ENCODE results near the gene POC1A.

DNA sequence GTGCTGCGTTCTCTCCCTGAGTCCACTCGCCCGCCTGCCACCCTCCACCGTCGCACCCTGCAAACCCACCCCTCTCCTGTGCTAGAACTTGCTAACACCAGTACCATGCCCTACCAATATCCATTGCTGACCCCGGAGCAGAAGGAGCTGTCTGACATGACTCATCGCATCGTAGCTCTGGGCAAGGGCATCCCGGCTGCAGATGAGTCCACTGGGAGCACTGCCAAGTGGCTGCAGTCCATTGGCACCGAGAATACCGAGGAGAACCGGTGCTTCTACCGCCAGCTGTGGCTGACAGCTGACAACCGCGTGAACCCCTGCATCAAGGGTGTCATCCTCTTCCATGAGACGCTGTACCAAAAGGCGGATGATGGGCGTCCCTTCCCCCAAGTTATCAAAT is 38.8 kb upstream of the POC1A start:
- TF ChIP-seq, protein P1, sequence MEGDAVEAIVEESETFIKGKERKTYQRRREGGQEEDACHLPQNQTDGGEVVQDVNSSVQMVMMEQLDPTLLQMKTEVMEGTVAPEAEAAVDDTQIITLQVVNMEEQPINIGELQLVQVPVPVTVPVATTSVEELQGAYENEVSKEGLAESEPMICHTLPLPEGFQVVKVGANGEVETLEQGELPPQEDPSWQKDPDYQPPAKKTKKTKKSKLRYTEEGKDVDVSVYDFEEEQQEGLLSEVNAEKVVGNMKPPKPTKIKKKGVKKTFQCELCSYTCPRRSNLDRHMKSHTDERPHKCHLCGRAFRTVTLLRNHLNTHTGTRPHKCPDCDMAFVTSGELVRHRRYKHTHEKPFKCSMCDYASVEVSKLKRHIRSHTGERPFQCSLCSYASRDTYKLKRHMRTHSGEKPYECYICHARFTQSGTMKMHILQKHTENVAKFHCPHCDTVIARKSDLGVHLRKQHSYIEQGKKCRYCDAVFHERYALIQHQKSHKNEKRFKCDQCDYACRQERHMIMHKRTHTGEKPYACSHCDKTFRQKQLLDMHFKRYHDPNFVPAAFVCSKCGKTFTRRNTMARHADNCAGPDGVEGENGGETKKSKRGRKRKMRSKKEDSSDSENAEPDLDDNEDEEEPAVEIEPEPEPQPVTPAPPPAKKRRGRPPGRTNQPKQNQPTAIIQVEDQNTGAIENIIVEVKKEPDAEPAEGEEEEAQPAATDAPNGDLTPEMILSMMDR (conservative IDR thresholded peaks at IDR 0.05; ENCODE audit: low read depth in 2 of 2): no peak
- no peak for TF ChIP-seq EZH2phosphoT487 (IDR thresholded peaks at IDR 0.05; ENCODE audit: unreplicated experiment)
- no peak for TF ChIP-seq EZH2 (IDR thresholded peaks at IDR 0.05; ENCODE audit: low read depth, unreplicated experiment)
- TF ChIP-seq CREB1 (CRISPR knock-in tag; IDR thresholded peaks at IDR 0.05; ENCODE audit: low read depth): no peak
- TF ChIP-seq, protein P2, sequence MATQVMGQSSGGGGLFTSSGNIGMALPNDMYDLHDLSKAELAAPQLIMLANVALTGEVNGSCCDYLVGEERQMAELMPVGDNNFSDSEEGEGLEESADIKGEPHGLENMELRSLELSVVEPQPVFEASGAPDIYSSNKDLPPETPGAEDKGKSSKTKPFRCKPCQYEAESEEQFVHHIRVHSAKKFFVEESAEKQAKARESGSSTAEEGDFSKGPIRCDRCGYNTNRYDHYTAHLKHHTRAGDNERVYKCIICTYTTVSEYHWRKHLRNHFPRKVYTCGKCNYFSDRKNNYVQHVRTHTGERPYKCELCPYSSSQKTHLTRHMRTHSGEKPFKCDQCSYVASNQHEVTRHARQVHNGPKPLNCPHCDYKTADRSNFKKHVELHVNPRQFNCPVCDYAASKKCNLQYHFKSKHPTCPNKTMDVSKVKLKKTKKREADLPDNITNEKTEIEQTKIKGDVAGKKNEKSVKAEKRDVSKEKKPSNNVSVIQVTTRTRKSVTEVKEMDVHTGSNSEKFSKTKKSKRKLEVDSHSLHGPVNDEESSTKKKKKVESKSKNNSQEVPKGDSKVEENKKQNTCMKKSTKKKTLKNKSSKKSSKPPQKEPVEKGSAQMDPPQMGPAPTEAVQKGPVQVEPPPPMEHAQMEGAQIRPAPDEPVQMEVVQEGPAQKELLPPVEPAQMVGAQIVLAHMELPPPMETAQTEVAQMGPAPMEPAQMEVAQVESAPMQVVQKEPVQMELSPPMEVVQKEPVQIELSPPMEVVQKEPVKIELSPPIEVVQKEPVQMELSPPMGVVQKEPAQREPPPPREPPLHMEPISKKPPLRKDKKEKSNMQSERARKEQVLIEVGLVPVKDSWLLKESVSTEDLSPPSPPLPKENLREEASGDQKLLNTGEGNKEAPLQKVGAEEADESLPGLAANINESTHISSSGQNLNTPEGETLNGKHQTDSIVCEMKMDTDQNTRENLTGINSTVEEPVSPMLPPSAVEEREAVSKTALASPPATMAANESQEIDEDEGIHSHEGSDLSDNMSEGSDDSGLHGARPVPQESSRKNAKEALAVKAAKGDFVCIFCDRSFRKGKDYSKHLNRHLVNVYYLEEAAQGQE (IDR thresholded peaks at IDR 0.05; ENCODE audit: unreplicated experiment): no peak
- no peak for TF ChIP-seq POLR2AphosphoS5 (IDR thresholded peaks at IDR 0.05; ENCODE audit: low read depth)
- TF ChIP-seq STAT1 (IDR thresholded peaks at IDR 0.05; ENCODE audit: unreplicated experiment): no peak
- TF ChIP-seq ZNF114 (CRISPR knock-in tag; IDR thresholded peaks at IDR 0.05): no peak
- TF ChIP-seq, protein P3, sequence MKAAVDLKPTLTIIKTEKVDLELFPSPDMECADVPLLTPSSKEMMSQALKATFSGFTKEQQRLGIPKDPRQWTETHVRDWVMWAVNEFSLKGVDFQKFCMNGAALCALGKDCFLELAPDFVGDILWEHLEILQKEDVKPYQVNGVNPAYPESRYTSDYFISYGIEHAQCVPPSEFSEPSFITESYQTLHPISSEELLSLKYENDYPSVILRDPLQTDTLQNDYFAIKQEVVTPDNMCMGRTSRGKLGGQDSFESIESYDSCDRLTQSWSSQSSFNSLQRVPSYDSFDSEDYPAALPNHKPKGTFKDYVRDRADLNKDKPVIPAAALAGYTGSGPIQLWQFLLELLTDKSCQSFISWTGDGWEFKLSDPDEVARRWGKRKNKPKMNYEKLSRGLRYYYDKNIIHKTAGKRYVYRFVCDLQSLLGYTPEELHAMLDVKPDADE (IDR thresholded peaks at IDR 0.05): no peak
- no peak for TF ChIP-seq JUNB (IDR thresholded peaks at IDR 0.05; ENCODE audit: unreplicated experiment)
- TF ChIP-seq, protein P4, sequence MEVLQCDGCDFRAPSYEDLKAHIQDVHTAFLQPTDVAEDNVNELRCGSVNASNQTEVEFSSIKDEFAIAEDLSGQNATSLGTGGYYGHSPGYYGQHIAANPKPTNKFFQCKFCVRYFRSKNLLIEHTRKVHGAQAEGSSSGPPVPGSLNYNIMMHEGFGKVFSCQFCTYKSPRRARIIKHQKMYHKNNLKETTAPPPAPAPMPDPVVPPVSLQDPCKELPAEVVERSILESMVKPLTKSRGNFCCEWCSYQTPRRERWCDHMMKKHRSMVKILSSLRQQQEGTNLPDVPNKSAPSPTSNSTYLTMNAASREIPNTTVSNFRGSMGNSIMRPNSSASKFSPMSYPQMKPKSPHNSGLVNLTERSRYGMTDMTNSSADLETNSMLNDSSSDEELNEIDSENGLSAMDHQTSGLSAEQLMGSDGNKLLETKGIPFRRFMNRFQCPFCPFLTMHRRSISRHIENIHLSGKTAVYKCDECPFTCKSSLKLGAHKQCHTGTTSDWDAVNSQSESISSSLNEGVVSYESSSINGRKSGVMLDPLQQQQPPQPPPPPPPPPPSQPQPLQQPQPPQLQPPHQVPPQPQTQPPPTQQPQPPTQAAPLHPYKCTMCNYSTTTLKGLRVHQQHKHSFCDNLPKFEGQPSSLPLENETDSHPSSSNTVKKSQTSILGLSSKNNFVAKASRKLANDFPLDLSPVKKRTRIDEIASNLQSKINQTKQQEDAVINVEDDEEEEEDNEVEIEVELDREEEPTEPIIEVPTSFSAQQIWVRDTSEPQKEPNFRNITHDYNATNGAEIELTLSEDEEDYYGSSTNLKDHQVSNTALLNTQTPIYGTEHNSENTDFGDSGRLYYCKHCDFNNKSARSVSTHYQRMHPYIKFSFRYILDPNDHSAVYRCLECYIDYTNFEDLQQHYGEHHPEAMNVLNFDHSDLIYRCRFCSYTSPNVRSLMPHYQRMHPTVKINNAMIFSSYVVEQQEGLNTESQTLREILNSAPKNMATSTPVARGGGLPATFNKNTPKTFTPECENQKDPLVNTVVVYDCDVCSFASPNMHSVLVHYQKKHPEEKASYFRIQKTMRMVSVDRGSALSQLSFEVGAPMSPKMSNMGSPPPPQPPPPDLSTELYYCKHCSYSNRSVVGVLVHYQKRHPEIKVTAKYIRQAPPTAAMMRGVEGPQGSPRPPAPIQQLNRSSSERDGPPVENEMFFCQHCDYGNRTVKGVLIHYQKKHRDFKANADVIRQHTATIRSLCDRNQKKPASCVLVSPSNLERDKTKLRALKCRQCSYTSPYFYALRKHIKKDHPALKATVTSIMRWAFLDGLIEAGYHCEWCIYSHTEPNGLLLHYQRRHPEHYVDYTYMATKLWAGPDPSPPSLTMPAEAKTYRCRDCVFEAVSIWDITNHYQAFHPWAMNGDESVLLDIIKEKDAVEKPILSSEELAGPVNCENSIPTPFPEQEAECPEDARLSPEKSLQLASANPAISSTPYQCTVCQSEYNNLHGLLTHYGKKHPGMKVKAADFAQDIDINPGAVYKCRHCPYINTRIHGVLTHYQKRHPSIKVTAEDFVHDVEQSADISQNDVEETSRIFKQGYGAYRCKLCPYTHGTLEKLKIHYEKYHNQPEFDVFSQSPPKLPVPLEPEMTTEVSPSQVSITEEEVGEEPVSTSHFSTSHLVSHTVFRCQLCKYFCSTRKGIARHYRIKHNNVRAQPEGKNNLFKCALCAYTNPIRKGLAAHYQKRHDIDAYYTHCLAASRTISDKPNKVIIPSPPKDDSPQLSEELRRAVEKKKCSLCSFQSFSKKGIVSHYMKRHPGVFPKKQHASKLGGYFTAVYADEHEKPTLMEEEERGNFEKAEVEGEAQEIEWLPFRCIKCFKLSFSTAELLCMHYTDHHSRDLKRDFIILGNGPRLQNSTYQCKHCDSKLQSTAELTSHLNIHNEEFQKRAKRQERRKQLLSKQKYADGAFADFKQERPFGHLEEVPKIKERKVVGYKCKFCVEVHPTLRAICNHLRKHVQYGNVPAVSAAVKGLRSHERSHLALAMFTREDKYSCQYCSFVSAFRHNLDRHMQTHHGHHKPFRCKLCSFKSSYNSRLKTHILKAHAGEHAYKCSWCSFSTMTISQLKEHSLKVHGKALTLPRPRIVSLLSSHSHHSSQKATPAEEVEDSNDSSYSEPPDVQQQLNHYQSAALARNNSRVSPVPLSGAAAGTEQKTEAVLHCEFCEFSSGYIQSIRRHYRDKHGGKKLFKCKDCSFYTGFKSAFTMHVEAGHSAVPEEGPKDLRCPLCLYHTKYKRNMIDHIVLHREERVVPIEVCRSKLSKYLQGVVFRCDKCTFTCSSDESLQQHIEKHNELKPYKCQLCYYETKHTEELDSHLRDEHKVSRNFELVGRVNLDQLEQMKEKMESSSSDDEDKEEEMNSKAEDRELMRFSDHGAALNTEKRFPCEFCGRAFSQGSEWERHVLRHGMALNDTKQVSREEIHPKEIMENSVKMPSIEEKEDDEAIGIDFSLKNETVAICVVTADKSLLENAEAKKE (CRISPR knock-in tag; IDR thresholded peaks at IDR 0.05): no peak
- no peak for TF ChIP-seq NANOG (IDR thresholded peaks at IDR 0.05; ENCODE audit: borderline replicate concordance)

Data from GM23338 (cell line).